NCI-H1105 (cell line): ENCODE data around the gene DEPDC5.

Source experiments
- DNase-seq: peaks from one replicate; lab custom pipeline; 2025; lab: John Stamatoyannopoulos, UW

DEPDC5 gene

DNA sequence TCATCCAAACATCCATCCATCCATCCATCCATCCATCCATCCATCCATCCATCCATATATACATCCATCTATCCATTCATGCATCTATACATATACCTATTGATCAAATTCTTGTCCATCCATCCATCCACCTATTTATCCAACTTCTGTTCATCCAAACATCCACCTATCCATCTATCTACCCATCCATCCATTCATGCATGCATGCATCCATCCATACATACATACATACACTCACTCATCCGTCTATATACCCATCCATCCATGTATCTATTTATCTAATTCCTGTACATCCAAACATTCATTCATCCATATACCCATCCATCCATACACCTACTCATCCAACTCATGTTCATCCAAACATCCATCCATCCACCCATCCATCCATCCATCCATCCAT is 171.2 kb downstream of the DEPDC5 start:
- no peak for DNase-seq

DNA sequence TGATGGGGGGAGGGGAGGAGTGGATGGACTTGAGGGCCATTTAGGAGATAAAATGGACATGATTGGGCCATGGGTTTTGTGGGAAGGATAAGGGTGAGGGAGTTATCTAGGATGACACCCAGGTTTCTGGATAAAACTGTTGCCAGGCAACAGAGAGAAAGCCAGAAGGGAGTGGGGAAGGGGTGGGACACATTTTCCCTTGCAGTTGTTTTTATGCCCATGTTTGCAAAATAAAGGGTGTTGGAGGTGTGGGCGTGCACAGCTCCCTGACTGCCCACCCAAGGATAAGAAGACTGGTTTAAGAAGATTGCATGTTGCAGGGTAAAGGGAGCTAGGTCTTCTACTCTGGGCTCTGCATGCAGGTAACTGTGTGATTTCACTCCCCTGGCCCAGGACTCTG is 172.2 kb downstream of the DEPDC5 start:
- DNase-seq: no peak

DNA sequence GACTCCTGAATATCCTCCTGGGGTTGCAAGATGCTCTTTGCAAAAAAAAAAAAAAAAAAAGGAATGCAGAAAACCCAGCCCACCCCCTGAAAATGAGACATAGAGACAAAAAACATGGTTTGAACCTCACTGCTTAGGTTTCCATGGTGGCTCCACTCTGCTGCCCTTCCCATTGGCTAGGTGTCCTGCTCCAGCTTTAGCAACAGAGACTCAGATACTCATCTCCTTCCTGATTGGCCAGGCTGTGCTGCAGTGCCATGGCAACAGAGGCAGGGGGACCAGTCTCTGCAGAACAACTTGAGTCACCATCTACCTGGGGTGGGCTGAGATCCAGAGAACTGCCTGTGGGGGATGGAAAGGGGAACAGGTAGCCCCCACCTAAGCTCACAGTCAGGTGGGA is 173.2 kb downstream of the DEPDC5 start:
- DNase-seq: no peak

DNA sequence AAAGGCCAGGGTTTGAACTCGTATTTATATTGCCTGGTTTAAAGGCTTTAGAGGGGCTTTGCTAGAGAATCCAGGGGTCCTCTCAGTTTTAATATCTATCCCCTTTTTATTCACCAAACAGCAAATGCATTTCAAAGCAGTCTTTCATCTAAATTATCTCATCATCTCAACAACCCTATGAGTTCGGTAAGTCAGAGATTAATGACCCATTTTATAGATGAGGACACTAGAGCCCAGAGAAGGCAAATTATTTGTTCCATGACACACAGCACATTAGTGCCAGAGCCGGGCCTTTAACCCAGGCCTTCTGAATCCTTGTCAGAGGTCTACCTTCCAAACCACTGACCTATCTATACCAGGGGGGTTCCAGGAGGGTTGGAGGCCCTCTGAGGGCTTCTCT is 173.7 kb downstream of the DEPDC5 start:
- no peak for DNase-seq

DNA sequence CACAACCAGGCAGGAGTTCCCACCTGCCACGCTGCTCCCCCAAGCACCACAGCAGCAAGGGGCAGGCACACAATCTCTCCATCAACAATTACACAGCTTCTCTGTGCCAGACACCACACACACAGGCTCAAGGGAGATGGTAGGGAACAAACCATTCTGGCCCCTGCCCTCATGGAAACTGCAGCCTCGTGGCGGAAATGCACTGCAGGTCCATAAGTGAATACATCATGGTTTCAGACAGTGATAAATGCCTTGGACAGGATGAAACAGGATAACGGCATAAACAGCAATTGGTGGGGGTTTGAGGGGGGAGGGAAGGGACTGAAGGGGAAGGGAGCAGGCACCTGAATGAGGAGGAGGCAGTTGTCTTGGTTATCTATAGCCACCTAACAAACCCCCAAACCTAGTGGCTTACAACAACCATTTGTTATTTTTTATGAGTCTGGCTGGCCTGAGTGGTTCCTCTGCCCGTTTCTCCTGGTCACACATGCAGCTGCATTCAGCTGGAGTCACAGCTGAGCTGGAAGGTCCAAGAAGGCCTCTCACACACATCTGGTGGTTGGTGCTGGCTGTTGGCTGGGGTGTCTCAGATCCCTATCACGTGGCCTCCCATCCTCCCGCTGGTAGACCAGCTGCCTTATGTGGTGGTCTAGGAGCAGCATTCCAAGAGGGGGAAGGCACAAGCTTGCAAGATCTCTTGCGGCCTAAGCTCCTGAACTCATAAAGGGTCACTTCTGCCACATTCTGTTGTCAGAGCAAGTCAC is 175.5 kb downstream of the DEPDC5 start:
- DNase-seq: no peak

DNA sequence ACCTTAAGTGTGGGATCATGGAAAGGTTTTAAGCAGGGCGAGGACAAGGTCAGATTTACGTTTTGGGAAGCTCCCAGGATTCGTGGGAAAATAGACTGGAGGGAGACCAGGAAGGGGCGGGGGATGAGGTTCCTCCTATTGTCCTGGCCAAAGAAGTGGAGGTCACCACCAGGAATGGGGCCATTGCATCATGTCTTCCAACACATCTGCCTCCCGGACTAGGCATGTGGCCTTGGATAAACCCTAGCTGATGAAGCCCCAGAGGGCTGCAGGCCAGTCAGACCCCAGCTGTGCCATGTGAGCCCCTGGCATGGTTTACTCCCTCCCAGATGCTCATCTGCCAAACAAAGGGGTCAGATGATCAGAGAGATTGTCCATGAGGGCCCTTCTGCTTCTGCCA is 179.0 kb downstream of the DEPDC5 start:
- DNase-seq: no peak

DNA sequence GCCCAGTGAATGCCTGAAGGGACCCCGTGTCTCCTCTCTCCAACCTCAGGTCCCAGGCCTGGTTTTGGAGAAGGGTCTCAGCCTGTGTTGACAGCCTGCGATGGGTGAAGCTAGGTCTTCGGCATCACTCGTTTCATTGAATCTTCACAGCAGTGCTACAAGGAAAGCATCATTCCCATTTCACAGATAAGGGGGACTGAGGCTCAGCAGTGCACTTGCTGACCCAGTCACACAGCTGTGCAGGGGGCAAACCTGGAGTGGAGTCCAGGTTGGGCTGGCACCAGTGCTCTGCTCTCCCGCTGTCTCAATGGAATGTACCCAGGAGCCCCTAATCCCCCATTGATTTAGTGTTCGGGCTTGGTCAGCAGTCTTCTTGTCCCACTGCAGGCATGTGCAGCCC is 179.6 kb downstream of the DEPDC5 start:
- no peak for DNase-seq

DNA sequence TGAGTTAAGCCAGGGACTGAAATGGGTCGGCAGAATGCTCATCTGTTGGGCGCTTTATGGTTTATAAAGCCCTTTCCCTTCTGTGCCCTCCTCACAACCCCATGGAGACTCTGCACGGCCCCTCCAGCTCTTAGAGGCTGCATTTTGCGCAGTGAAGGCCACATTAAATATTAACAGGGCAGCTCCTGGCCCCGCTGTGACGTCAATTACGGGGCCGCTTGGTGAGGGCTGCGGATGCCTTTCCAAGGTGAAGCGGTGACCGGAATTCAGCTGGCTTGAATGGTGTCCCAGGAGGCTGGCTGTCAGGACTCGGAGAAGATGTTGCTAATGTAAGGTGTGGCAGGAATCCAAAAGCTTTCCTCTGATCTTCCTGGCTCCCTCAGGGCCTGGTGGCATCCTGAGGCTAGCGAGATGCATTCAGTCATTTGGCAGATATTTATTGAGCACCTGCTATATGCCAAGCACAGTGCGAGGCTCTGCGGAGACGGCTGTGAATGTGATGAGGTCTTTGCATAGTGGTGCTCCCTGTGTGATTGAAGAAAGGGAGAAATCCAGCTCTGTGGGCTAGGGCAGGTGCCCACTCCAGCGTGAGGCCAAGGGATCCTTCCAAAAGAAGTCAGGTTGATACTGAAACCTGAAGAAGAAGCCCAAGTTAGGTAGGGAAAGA is 180.1 kb downstream of the DEPDC5 start:
- no peak for DNase-seq

DNA sequence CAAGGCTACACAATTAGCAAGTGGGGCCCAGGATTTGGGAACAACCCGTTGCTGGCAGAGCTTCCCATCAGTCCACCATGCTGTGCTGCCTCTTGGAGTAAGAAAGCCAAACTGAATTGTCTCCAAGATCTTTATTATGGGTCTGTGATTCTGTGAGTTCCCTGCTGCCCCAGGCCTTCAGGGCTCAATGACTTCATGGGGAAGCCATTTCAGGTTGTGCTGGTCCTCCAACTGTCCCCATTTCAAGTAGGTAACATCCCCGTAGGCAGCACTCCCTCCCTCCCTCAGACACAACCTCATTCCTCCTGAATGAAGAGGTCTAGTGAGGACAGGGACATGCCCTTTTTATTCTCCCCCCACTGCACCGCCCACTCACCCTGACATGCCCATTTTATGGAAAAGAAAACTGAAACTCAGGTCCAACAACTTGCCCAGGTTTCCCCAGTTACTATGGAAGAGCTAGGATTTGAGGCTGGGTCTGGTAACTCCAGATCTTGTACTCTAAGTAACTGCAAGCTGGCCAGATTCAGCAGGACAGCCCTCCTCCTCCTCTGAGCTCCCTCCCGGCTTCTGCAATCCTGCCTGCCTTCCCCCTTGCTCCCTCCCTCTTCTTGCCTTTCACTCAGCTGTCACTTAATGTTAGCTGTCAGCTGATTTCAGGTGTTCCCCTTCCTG is 182.3 kb downstream of the DEPDC5 start:
- no peak for DNase-seq

DNA sequence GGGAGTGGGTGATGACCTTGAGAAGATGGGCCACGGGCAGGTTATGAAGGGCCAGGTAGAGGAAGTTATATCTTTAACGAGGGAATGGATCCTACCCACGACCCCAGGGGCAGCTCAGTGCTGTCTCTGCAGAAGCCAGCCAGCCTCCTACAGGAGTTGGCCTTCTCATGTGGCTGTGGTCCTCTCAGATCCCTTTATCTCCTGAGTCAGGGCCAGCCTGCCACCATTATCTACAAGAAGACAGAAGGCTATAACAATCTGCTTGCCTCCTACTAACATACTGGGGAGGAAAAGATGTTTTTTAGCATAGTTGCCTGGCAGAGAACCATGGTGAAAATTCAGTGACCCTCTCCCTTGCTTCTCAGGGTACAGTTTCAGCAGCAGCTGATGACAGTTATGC is 183.5 kb downstream of the DEPDC5 start:
- no peak for DNase-seq

DNA sequence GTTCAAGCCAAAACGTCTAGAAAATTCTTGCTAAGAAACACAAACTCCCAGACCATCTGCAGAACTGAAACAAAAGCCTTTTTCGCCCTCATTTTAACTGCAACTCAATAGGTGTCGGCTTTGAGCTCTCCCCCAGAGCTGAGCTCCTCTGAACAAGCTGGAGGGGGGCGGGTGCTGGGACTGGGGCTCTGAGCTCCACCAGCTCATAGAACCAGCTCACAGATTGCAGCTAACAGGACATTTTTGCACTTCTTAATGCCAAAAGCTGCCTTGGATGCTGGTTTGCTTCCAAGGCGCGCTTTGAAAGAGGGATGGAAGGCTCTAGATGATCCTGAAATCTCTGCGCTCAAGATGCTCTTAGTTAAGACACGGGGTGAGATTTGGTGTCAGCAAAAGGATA is 184.5 kb downstream of the DEPDC5 start:
- DNase-seq: no peak

DNA sequence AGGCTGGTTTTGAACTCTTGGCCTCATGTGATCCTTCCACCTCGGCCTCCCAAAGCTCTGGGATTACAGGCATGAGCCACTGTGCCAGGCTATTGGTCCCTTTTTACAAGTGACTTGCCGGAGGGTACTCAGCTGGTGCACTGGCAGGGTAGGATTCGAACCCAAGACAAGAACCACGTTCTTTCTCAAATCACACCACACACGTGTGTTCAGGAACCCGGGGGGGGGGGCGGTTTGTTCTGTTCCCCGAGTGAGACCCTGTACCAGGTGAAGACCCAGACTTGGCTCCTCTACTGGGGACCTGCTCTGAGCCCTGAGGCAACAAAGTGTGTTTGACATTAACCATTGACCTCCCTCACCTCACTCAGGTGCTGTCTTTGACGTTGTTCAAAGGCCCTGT is 186.7 kb downstream of the DEPDC5 start:
- DNase-seq: no peak

DNA sequence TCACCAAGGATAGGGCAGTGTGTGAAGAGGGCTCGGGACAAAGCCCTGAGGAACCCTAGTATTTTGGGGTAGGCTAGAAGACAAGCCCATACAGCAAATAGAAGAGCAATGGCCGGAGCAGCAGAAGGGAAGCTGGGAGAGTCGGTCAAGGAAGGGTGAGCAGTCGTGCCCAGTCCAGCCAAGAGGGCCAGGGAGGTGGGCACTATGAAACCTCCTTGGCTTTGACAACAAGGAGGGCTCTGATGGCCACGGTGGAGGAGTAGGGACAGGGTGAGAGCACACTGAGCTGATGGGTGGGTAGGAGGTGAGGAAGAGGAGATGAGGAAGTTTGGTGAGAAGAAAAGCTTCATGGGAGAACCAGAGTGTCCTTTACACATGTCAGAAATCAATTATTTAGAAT is 188.3 kb downstream of the DEPDC5 start:
- DNase-seq: no peak

DNA sequence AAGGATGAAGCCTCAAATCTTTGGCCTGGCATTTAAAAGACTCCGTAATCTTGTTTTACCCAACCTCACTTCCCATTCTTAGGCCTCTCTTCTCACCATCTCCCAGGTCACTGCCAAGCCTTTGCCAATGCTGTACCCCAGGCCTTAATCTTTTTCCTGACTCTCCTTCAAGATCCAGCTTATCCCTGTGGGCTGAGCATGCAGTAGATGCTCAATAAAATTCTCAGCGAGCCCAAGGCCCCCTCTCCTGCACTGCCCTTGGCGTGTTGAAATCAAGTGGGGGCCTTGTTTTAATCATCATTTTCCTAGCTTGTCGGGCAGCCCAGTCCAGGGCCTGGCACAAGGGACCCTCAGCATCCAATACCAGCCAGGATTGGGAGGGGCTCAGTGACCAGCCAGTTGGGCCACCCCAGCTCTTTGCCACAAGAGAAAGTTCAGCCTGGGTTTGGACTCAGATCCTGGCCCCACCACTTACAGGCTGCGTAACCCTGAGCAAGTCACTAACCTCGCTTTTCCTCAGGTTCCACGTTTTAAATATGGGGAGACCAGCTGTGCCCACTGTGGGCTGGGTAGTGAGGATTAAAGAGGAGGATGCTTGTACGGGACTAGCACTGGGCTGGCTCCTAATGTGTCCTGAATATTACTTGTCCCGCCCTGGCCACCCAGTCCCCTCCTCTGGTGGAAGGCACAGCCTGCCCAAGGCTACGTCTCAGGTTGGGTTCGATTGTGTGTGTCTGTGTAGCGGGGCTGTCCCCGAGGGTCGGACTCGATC is 189.6 kb downstream of the DEPDC5 start:
- no peak for DNase-seq

DNA sequence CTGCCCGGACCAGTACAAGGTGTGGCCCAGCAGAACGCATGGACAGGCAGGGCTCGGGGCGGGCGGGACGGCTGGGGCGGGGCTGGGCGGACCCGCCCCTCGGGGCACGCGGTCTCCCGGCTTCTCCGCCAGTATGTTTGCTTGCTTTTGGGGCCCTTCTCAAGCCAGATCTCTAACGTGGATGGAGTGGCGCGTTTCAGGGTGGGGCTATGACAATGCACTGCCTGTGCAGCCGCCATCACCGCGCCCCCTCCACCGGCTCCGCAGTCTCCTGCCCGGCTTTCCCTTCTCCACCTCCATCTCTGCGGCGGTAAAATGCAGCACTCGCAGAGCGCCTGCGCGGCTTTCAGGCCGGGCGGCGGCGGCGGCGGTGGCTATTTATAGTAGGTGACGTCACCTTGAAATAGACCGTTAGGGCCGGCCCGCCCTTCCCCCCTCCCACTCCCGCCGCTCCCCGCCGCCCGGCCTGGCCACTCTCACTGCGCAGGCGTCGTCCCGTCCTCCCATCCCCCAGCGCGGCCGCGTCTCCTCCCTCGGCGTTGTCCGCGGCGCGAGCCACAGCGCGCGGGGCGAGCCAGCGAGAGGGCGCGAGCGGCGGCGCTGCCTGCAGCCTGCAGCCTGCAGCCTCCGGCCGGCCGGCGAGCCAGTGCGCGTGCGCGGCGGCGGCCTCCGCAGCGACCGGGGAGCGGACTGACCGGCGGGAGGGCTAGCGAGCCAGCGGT is 190.3 kb downstream of the DEPDC5 start, which contains the start of gene YWHAH:
Gene YWHAH, plus strand, starts transcription at position 558 of the 722 bp plus-strand sequence. CDS start 199 bp downstream, outside the sequence.
- peak; percentile 90 for DNase-seq

DNA sequence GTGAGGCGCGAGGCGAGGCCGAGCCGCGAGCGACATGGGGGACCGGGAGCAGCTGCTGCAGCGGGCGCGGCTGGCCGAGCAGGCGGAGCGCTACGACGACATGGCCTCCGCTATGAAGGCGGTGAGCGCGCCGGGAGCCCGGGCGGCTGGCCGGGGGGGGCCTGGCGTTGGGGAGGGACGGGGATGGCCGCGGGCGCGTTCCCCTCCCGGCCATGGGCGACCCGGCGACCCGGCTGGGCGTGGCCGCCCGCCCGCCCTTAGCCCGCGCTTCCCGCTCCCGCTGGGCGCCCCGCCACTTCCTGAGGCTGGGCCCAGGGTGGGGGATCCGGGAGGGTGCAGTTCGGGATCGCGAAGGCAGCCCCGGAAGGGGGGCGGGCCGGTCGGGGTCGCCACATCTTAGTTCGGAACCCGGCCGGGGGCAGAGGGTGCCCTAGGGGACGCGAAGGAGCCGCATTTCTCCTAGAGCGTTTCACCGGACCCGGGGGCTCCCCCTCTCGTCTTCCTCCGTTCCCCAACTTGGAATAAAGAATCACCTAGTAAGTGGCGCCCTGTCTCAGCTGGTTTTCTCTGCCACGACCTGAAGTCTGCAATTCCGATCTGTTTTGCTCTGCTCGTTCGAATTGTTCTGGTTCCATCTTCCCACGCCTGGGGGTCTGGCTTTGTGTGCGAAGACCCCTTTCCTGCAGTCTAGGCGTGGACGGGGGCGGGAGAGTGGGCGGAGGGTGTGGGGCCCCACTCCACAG is 191.1 kb downstream of the DEPDC5 start:
- DNase-seq: peak; percentile 24

DNA sequence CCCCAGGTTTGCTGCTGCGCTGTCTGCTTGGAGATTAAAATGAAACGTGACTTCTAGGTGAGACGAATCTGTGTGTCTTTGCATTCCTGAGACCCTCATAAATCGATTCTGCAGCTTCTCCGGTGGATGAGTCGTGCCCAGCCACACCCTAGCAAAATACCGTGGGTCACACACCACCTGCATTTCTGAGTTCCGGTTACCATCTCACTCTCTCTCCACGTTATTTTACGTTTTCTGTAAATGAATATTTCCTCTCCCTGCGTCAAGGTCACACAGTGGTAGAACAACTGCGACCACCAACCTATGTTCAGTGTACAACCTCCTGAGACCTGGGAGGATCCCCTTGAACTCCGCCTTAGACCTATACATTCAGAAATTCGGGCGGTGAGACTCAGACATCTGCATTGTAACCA is 191.6 kb downstream of the DEPDC5 start:
- DNase-seq: no peak

DNA sequence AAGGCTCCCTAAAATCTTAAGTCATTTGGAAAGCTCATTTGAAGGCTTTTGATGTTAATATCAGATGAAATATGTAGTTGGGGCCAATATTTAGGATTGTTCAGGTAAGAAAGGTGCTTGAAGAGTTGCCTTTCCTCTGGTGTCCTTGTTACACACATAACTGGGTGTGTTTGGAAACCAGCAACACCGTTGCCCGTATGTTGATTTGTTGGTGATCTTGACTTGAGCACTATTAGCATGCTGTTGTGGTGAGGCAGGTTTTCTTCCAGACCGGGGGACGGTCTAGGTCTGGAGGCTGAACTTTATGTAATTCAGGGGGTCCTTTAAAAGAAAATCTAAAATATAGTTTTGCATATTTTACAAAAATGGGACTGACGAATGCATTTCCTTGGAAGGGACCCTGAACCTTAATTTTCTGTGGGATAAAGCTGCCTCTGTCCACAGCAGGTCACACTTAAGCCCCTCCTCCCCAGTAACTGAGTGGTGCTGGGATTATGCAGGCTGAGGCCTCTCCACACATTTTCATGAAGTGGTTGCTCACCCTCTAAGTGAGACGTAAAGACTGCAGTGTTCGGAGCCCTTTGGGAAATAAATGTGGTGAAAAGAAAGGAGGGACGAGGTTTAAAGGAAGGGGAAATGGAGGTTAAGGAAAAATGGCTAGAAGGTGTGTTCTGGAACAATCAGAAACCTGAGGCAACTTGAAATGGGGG is 192.3 kb downstream of the DEPDC5 start:
- no peak for DNase-seq

DNA sequence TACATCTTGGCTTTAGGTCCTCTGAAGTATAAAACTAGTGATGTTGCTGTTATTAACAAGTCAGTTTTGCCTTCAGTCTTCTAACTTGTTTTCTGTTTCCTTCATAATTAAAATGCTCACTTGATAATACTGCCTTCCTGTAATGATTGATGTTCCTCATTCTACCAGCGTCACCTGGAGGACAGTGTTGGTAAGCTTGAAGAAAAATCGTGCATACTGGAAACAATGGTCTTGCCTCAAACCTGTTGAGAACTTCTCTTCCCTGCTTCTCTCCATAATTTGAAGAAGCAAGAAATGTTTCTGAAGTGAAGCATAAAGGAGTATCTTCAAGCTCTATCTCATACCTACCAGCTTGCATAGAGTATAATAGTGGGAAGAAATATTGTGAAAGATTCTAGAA is 193.5 kb downstream of the DEPDC5 start:
- no peak for DNase-seq

DNA sequence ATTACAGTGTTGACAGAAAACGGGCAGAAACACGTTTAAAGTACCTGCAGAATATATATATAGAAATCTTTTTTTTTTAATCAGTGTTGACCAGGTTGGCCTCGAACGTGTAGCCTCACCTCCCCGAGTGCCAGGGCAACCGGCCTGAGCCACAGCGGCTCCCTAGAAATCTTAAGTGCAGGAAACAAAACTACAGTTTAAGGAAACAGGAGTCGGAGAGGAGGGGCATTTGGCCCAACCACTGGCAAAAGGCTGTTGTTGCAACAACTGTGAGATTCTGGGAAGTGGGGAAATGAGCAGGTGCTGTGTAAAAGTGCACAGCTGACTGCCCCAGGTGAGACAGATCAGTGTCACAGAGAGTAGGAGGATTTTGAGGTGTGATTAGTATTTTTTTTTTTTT is 194.2 kb downstream of the DEPDC5 start:
- DNase-seq: no peak
